NCI-H2196 treated with DMSO at 0.1 percent for 48 hours (cell line): ENCODE results near the gene GTF3C4.
"Not testable (repeated sequence)": the region's sequence is repeated elsewhere in the genome, so short reads cannot be mapped to it uniquely, and the experiment has no call there.

Source experiments
- DNase-seq: peaks from one replicate; lab custom pipeline; 2025; ENCODE audit not compliant: unreplicated experiment; lab: John Stamatoyannopoulos, UW

Gene GTF3C4

GRCh38 chr9:132697230-132697629 lies 27.0 kb downstream of the GTF3C4 start:
- DNase-seq, result no peak

GRCh38 chr9:132698989-132699388 lies 28.7 kb downstream of the GTF3C4 start:
- DNase-seq, result no peak

GRCh38 chr9:132699956-132700355 lies 29.7 kb downstream of the GTF3C4 start:
- no peak for DNase-seq

- no peak for DNase-seq
Observed at GRCh38 chr9:132702254-132702653, 32.0 kb downstream of the GTF3C4 start.

GRCh38 chr9:132703336-132703735 lies 33.1 kb downstream of the GTF3C4 start:
- DNase-seq, result no peak

GRCh38 chr9:132708239-132708638 lies 38.0 kb downstream of the GTF3C4 start:
- DNase-seq, result no peak

GRCh38 chr9:132708769-132709430 lies 38.6 kb downstream of the GTF3C4 start:
- DNase-seq, result no peak

- no peak for DNase-seq
Observed at GRCh38 chr9:132710333-132710732, 40.1 kb downstream of the GTF3C4 start.

- not testable (repeated sequence) for DNase-seq
Observed at GRCh38 chr9:132711152-132711551, 40.9 kb downstream of the GTF3C4 start.

- no peak for DNase-seq
Observed at GRCh38 chr9:132711846-132712245, 41.6 kb downstream of the GTF3C4 start.

- DNase-seq, result no peak
Observed at GRCh38 chr9:132712753-132713152, 42.5 kb downstream of the GTF3C4 start.

GRCh38 chr9:132716007-132716406 lies 45.7 kb downstream of the GTF3C4 start:
- DNase-seq, result no peak

- DNase-seq, result no peak
Observed at GRCh38 chr9:132717326-132717945, 47.2 kb downstream of the GTF3C4 start.

GRCh38 chr9:132718381-132718928 lies 48.2 kb downstream of the GTF3C4 start:
- DNase-seq, result not testable (repeated sequence)

GRCh38 chr9:132721661-132722060 lies 51.4 kb downstream of the GTF3C4 start:
- no peak for DNase-seq

GRCh38 chr9:132722564-132723065 lies 52.4 kb downstream of the GTF3C4 start:
- DNase-seq, result no peak

- DNase-seq, result no peak
Observed at GRCh38 chr9:132723809-132724208, 53.5 kb downstream of the GTF3C4 start.

GRCh38 chr9:132725306-132725705 lies 55.0 kb downstream of the GTF3C4 start:
- no peak for DNase-seq

GRCh38 chr9:132726576-132727130 lies 56.4 kb downstream of the GTF3C4 start:
- DNase-seq, result no peak

- DNase-seq, result no peak
Observed at GRCh38 chr9:132728071-132728470, 57.8 kb downstream of the GTF3C4 start.

GRCh38 chr9:132728497-132728896 lies 58.2 kb downstream of the GTF3C4 start:
- DNase-seq, result no peak
